G401.6 (cell line): ENCODE measurements around the gene STRIT1.
"Not testable (repeated sequence)": the region's sequence is repeated elsewhere in the genome, so short reads cannot be mapped to it uniquely, and the experiment has no call there.

Experiments used
- FAIRE-seq: peaks from 2 replicates; lab custom pipeline; 2012; peaks lifted over from hg19 to GRCh38; lab: Jason Lieb, UNC

The STRIT1 gene

DNA sequence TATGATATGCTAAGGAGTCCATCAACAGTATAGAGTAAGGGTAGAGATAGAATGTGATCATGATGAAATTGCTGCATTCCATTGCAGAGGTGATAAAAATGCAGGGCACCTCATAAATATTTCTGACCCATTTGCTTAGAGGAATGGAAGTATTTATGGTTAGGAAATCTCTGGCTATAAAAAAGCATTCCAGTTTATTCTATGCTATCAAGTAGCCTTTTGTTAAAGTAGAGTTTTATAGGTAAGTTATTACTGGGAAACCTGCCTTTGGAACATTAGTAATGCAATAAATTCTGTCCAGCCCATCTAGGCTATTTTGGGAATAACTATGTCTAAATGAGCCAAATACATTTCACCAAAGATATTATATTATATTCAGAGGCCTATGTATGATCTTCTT lies 19.8 kb upstream of the STRIT1 start:
- FAIRE-seq = no peak

DNA sequence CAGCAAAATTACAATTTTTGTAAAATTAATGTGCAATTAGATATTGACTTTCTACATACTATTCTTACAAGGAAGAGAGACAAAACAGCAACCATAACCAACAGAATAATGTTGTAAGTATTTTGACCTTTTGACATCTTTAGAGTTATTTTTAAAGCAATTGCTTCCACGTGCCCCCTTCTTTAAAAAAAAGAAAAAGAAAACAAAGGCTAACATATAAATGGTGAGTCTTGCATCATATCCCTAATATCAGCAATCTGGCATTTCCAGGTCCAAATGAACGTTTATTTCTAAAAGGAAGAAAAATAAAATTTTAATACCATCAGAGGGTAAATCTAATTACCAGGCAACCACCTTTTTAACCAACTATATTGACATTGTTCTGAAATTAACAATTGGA lies 19.3 kb upstream of the STRIT1 start:
- FAIRE-seq = no peak

- FAIRE-seq = no peak
Observed at GRCh38 chr3:155309581-155309980, 16.1 kb upstream of the STRIT1 start.

DNA sequence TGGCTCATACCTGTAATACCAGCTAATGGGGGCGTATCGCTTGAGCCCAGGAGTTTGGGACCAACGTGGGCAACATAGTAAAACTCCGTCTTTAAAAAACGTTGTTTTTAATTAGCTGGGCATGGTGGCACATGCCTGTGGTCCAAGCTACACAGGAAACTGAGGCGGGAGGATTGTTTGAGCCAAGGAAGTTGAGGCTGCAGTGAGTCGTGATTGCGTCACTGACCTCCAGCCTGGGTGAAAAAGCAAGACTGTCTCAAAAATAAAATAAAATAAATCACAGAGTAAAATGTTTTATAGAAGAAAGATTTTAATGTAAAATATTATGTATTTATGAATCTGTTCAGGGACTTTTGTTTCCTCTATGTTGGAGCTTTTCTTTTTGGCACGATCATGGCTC lies 15.3 kb upstream of the STRIT1 start:
- FAIRE-seq = no peak

DNA sequence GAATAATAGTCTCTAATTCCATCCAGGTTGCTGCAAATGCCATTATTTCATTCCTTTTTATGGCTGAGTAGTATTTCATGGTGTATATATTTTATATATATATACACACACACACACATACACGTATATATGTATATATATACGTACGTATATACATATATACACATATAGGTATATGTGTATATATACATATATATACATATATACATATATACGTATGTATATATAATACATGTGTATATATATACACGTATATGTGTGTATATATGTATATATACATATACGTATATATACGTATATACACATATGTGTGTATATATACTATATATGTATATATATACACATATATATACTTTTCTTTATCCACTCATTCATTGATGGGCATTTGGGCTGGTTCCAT lies 13.7 kb upstream of the STRIT1 start:
- peak; percentile 86 for FAIRE-seq

GRCh38 chr3:155304394-155304793 lies 10.9 kb upstream of the STRIT1 start:
- no peak for FAIRE-seq

GRCh38 chr3:155303540-155304097 lies 10.1 kb upstream of the STRIT1 start:
- FAIRE-seq = no peak

- no peak for FAIRE-seq
Observed at GRCh38 chr3:155302891-155303290, 9.4 kb upstream of the STRIT1 start.

- no peak for FAIRE-seq
Observed at GRCh38 chr3:155302481-155302880, 9.0 kb upstream of the STRIT1 start.

GRCh38 chr3:155297100-155297499 lies 3.6 kb upstream of the STRIT1 start:
- no peak for FAIRE-seq

DNA sequence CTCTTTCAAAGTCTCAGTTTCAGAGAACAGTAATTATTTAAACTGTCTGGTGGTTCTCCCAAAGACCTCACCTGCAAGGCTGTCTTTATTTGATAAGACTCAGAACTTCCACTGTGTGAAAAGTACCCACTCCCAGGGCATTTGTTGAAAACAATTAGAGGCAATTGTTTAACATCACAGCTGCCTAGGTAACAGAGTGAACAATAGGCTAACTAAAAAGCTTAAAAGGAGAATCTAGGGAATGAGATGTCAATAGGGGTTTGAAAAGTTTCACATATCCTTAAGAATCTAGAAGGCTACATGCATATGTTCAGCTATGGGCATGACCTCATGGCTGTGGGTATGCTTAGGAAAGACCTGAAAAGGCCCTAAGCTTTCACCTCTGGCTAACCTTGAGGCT lies 2.9 kb upstream of the STRIT1 start:
- no peak for FAIRE-seq

DNA sequence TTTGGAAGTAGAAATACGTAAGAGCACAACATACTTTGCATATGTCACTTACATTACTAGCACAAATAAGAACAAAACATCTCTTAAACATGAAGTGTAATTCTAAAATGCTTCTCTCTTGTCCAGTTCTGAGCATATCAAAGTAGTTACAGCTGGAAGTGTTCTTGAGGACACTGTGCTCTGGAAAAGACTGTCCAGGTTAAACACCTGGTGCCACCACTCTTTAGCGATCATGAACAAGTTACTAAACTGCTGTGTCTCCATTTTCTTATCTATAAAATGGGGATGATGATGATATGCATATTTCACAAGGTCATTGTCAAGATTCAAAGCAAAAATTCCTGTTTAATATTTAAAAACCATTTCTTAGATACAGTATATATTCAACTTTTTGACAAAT lies 790 bp downstream of the STRIT1 start:
- no peak for FAIRE-seq

DNA sequence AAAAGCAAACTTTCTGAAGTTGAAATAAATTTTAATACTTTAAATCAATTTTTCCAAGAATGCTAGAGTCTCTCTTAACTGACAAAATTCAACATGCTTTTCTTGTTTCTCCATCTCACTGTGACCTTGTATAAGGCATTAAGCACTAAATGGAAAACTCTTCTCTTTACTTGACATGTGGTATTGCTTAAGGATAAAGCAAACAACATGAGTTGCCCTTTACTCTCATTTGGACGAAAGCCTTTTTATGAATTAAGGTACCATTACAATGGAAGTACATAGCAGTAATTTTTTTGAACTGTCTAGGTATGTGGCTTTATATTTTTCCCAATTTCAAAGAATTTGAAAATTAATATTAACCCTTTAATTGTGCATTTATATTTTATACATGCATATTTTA lies 1.4 kb downstream of the STRIT1 start:
- peak; percentile 44 for FAIRE-seq

- no peak for FAIRE-seq
Observed at GRCh38 chr3:155286736-155287135, 6.7 kb downstream of the STRIT1 start.

DNA sequence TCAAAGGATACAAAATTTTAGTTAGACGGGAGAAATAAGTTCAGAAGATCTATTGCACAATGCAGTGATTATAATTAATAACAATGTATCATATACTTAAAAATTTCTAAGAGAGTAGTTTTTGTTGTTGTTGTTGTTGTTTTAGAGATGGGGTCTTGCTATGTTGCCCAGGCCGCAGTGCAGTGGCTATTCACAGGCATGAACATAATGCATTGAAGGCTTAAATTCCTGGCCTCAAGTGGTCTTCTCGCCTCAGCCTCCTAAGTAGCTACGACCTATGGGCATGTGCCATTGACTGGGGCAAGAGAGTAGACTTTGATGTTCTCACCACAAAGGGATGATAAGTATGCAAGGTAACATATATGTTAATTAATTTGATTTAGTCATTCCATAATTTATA lies 7.5 kb downstream of the STRIT1 start:
- FAIRE-seq = no peak

DNA sequence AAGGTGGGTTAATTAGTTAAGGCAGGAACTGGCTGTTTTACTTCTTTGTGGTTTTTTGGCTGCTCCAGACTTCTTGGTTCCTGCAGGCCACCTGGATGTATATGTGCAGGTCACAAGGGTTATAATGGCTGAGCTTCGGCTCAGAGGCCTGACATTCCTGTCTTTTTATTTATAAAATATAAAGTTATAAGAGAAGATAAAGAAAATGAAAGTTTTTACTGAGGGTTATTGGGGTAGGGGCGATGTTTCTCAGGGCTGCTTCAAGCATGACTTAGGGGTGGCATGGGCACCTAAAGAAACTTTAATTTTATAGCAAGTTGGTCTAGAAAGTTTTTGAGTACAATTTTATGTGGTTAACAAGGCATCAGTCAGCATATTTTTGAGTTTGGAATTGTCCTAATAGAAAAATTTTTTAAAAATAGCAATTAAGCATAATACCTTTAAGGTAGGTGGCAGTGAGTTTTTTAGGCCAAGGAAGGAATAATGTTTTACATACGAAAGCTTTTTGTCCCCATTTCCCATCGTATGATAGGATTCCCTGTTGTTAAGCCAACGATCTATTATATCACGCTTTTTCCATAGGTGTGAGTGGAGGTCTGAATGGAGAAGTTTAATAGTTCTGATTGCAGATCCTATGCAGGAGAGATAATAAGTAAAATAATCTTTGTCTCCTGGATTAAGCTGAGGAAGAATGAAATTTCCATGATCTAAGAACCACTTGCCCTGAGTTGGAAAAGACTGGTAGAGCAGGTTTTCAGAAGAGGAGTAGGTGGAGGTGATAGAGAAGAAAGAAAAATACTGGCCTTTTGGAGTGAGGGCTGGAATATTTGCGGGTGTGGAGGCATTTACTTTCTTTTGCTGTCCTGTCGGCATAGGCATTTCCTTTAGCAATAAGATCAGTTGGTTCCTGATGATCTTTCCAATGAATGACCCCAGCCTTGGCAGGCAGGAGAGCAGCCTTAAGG lies 10.1 kb downstream of the STRIT1 start:
- no peak for FAIRE-seq

DNA sequence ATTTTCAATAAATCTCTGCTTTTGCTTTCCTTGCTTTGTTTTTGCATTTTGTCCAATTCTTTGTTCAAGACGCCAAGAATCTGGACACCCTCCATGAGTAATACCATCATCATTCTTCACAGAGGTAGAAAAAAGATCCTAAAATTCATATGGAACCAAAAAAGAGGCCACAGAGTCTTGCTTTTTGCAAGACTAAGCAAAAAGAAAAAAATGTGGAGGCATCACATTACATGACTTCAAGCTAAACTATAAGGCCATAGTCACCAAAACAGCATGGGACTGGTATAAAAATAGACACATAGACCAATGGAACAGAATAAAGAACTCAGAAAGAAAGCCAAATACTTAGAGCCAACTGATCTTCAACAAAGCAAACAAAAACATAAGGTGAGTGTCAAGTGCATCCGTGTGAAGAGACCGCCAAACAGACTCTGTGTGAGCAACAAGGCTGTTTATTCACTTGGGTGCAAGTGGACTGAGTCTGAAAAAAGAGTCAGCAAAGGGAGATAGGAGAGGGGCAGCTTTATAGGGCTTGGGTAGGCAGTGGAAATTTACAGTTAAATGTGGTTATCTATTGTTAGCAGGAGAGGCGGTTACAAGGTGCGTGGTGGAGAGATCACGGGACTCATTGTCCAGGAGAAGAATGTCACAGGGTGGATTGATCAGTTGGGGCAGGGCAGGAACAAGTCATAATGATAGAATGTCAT lies 10.9 kb downstream of the STRIT1 start:
- no peak for FAIRE-seq

GRCh38 chr3:155281912-155282311 lies 11.6 kb downstream of the STRIT1 start:
- FAIRE-seq = no peak

DNA sequence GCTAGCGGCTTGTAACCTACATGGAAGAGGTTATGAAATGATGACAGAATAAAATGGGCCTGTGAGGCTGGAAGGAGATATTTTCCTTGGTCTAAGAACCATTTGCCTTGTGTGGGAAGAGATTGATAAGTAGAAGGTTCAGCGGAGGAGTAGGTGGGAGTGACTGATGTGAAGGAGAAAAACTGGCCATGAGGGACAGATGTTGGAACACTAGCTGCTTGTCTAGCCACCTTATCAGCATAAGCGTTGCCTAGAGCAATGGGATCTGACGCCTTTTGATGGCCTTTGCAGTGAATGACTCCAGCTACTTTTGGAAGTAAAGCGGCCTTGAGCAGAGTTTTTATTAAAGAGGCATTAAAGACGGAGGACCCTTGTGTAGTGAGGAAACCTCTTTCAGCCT lies 17.4 kb downstream of the STRIT1 start:
- not testable (repeated sequence) for FAIRE-seq

DNA sequence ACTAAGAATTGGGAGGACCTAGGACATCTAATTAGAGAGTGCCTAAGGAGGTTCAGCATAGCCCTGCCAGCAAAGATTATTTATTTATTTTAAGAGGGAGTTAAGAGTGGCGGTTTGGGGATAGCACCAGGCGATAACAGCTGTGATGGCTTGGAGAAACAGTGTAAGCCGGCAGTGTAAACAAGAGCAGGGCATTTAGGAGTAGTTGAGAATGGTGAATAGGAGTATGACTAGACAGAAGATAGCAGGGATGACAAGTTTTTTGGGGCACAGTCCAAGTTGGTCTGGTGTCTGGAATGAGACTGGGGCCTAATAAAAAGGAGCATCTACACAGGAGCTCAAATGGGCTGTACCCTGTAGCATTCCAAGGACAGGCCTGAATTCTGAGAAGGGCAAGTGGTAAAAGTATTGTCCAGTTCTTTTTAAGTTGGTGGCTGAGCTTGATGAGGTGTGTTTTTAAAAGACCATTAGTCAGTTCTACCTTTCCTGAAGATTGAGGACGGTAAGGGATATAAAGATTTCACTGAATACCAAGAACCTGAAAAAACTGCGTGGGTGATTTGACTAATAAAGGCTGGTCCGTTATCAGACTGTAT lies 18.2 kb downstream of the STRIT1 start:
- not testable (repeated sequence) for FAIRE-seq

DNA sequence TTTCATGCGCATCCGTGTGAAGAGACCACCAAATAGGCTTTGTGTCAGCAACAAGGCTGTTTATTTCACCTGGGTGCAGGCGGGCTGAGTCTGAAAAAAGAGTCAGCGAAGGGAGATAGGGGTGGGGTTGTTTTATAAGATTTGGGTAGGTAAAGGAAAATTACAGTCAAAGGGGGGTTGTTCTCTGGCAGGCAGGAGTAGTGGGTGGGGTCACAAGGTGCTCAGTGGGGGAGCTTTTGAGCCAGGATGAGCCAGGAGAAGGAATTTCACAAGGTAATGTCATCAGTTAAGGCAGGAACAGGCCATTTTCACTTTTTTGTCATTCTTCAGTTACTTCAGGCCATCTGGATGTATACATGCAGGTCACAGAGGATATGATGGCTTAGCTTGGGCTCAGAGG lies 19.0 kb downstream of the STRIT1 start:
- not testable (repeated sequence) for FAIRE-seq

GRCh38 chr3:155271343-155271613 lies 22.2 kb downstream of the STRIT1 start:
- no peak for FAIRE-seq
